Lower leg skin (tissue), 3 donors: ENCODE data around the gene ZC3H10.

Experiments
- CTCF ChIP-seq, 3 donors: fragments of 450-650 bp; IDR thresholded peaks; one replicate each; pipeline ENCODE4 v1.5.1; 2016; ENCODE audit warnings: antibody characterized with exemption in 3 of 3, mild to moderate bottlenecking in 3 of 3, moderate library complexity in 2 of 3
- POLR2A ChIP-seq, 2 donors: fragments of 450-650 bp; IDR thresholded peaks; one replicate each; pipeline ENCODE4 v1.6.1; 2016 to 2017; ENCODE audit warnings: antibody characterized with exemption in 2 of 2, mild to moderate bottlenecking in 1 of 2, moderate library complexity in 1 of 2

GRCh38 chr12:56074396-56074795 is 43.7 kb upstream of the ZC3H10 start:
- TF ChIP-seq POLR2A (IDR thresholded peaks at IDR 0.05) (no peak), CTCF (IDR thresholded peaks at IDR 0.05) (no peak)
